Measurements from ENCODE around the gene PRXL2A. TPM values are rescaled to one million over a fixed set of nuclear protein-coding genes. Genes with fewer than 3 reads are reported as not detected.

PRXL2A gene
- total RNA-seq, 2 donors from 2014 or later = 101 to 127 TPM

GRCh38 chr10:80407812-80408241 lies 524 bp upstream of the PRXL2A start:
- peaks cover 37% of the 10 kb centered on the region for H3K4me1 Mint-ChIP-seq

GRCh38 chr10:80409121-80409520 lies 770 bp downstream of the PRXL2A start:
- Histone ChIP-seq H3K4me1 (ENCODE audit: control insufficient read depth, insufficient read depth, low read length) (peaks cover 15% of the 10 kb centered on the region), H3K27me3 (ENCODE audit: control insufficient read depth, insufficient read depth, low read length, poor library complexity, severe bottlenecking) (no peaks in the 10 kb centered on the region), H3K36me3 (ENCODE audit: control insufficient read depth, insufficient read depth, low read length) (peaks cover 7% of the 10 kb centered on the region), H3K9me3 (ENCODE audit: control insufficient read depth, low read length) (no peaks in the 10 kb centered on the region), H3K4me3 (ENCODE audit: low read length) (peak overlapping the region; percentile 94), H3K27ac (ENCODE audit: low read depth, low read length) (no peak overlapping the region), H3K9ac (ENCODE audit: extremely low read depth, low read length, poor library complexity, severe bottlenecking) (peak overlapping the region; percentile 64)
- H3K4me3 Mint-ChIP-seq = peak overlapping the region; percentile 79
- no peak for DNase-seq
- H3K36me3 Mint-ChIP-seq (ENCODE audit: low read depth) = no peaks in the 10 kb centered on the region
- TF ChIP-seq CTCF (conservative IDR thresholded peaks at IDR 0.05) = no peak
- peaks cover 4% of the 10 kb centered on the region for H3K27me3 Mint-ChIP-seq (ENCODE audit: insufficient read depth)
- no peaks in the 10 kb centered on the region for H3K9me3 Mint-ChIP-seq
- WGBS, 2 experiments (ENCODE audit: insufficient coverage in 1 of 2, insufficient read length in 1 of 2) = 4 to 30% methylated on average over 3 to 12 of the region's 12 CpGs
- peaks cover 49% of the 10 kb centered on the region for H3K4me1 Mint-ChIP-seq
- no peak overlapping the region for H3K27ac Mint-ChIP-seq

More at GRCh38 chr10:80407812-80408241, 524 bp upstream of the PRXL2A start:
- H3K9ac ChIP-seq (ENCODE audit: extremely low read depth, low read length, poor library complexity, severe bottlenecking) = peak overlapping the region; percentile 36
- no peaks in the 10 kb centered on the region for H3K9me3 Mint-ChIP-seq
- no peaks in the 10 kb centered on the region for H3K9me3 ChIP-seq (ENCODE audit: control insufficient read depth, low read length)
- H3K4me3 Mint-ChIP-seq = peak overlapping the region; percentile 79
- peaks cover 5% of the 10 kb centered on the region for H3K4me1 ChIP-seq (ENCODE audit: control insufficient read depth, insufficient read depth, low read length)
- 63 to 76% methylated on average over 13 to 16 of the region's 16 CpGs for WGBS, 2 experiments (ENCODE audit: insufficient coverage in 1 of 2, insufficient read length in 1 of 2)
- H3K4me3 ChIP-seq (ENCODE audit: low read length) = peak overlapping the region; percentile 94
- H3K36me3 ChIP-seq (ENCODE audit: control insufficient read depth, insufficient read depth, low read length) = peaks cover 7% of the 10 kb centered on the region
- TF ChIP-seq CTCF (conservative IDR thresholded peaks at IDR 0.05) = no peak
- DNase-seq = peak; percentile 75
- H3K36me3 Mint-ChIP-seq (ENCODE audit: low read depth) = no peaks in the 10 kb centered on the region
- H3K27me3 ChIP-seq (ENCODE audit: control insufficient read depth, insufficient read depth, low read length, poor library complexity, severe bottlenecking) = no peaks in the 10 kb centered on the region
- peak overlapping the region; percentile 12 for H3K27ac ChIP-seq (ENCODE audit: low read depth, low read length)
- peak overlapping the region; percentile 97 for H3K27ac Mint-ChIP-seq
- H3K27me3 Mint-ChIP-seq (ENCODE audit: insufficient read depth) = peaks cover 4% of the 10 kb centered on the region

GRCh38 chr10:80410122-80410521 lies 1.8 kb downstream of the PRXL2A start:
- no peaks in the 10 kb centered on the region for H3K9me3 Mint-ChIP-seq
- Histone ChIP-seq H3K27me3 (ENCODE audit: control insufficient read depth, insufficient read depth, low read length, poor library complexity, severe bottlenecking) (no peaks in the 10 kb centered on the region), H3K36me3 (ENCODE audit: control insufficient read depth, insufficient read depth, low read length) (peaks cover 7% of the 10 kb centered on the region), H3K9me3 (ENCODE audit: control insufficient read depth, low read length) (no peaks in the 10 kb centered on the region), H3K9ac (ENCODE audit: extremely low read depth, low read length, poor library complexity, severe bottlenecking) (no peak overlapping the region), H3K27ac (ENCODE audit: low read depth, low read length) (no peak overlapping the region), H3K4me1 (ENCODE audit: control insufficient read depth, insufficient read depth, low read length) (peaks cover 21% of the 10 kb centered on the region), H3K4me3 (ENCODE audit: low read length) (peak overlapping the region; percentile 94)
- H3K36me3 Mint-ChIP-seq (ENCODE audit: low read depth) = no peaks in the 10 kb centered on the region
- H3K4me3 Mint-ChIP-seq = peak overlapping the region; percentile 79
- H3K27me3 Mint-ChIP-seq (ENCODE audit: insufficient read depth) = peaks cover 4% of the 10 kb centered on the region
- peaks cover 59% of the 10 kb centered on the region for H3K4me1 Mint-ChIP-seq
- 89 to 96% methylated on average over 2 of the region's 2 CpGs for WGBS, 2 experiments (ENCODE audit: insufficient coverage in 1 of 2, insufficient read length in 1 of 2)
- no peak for TF ChIP-seq CTCF (conservative IDR thresholded peaks at IDR 0.05)
- DNase-seq = no peak
- H3K27ac Mint-ChIP-seq = no peak overlapping the region
